SJSA1 (cell line): ENCODE results near the gene EIF1. TPM values are rescaled to one million over a fixed set of nuclear protein-coding genes. Genes with fewer than 3 reads are reported as not detected.
A peak's percentile ranks its signal among the peaks of the same experiment; 100 is the strongest.
"Not testable (repeated sequence)": the region's sequence is repeated elsewhere in the genome, so short reads cannot be mapped to it uniquely, and the experiment has no call there.

ENCODE experiments used
- DNase-seq, 2 experiments: peaks; one replicate each; pipeline ENCODE4 v3.0.0-alpha.2; 2015 to 2020; ENCODE audit warnings: low spot score in 2 of 2, low read depth in 1 of 2
- H3K27ac ChIP-seq: fragments of 250-450 bp; sonication (Bioruptor Pico); 2 replicates; pipeline ENCODE4 v1.5.1; 2020; ENCODE audit warnings: mild to moderate bottlenecking, moderate library complexity
- H3K27me3 ChIP-seq: fragments of 250-450 bp; sonication (Bioruptor Pico); replicated peaks from 2 replicates; pipeline ENCODE4 v1.5.1; 2020; ENCODE audit warnings: mild to moderate bottlenecking, moderate library complexity
- H3K36me3 ChIP-seq: fragments of 250-450 bp; sonication (Bioruptor Pico); 2 replicates; pipeline ENCODE4 v1.5.1; 2020; ENCODE audit warnings: mild to moderate bottlenecking
- H3K4me1 ChIP-seq: fragments of 250-450 bp; sonication (Bioruptor Pico); replicated peaks from 2 replicates; pipeline ENCODE4 v1.6.1; 2021; ENCODE audit warnings: mild to moderate bottlenecking
- H3K4me3 ChIP-seq: fragments of 250-450 bp; sonication (Bioruptor Pico); 2 replicates; pipeline ENCODE4 v1.5.1; 2020; ENCODE audit warnings: mild to moderate bottlenecking
- H3K9me3 ChIP-seq: fragments of 250-450 bp; sonication (Bioruptor Pico); replicated peaks from 2 replicates; pipeline ENCODE4 v1.5.1; 2020; ENCODE audit warnings: mild to moderate bottlenecking
- total RNA-seq: library from RNA; depleted of rRNA; stranded (reverse); fragments of >200 nt; shearing (Covaris generic); gene quantifications from 2 replicates; pipeline ENCODE4 v1.2.3, GENCODE V29; 2014

EIF1 gene
- total RNA-seq, 1 experiment from 2014 or later, result 80.1 TPM

DNA sequence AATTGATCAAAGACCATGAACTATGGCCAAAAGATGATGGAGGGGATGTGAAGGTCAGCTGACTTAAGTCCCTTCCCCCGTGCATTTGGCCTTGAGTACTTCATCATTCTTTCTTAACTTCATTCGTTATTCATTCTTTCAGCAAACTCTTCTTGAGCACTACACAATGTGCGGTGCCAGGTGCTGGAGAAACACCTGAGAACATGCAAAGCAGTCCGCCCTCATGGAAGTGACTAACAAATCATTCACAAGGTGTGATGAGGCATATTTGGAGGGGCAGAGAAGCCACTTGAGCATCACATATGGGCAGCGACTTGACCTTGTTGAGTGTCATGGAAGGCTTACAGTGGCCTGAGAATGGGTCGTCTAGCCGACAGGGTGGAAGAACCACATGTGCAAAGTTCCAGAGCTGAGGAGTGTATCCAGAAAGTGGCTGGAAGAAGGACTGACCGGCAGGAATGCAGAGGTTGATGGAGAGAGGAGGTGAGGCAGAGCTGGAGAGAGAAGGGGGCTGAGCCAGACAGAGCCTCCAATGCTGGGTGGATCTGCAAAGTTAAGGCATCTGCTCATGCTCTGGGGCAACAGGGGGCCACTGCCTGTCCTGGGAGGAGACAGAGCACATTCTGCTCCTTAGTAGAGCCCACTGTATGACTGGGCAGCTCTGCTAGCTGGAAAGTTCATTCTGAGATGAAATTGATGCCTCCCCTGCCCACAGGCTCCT, 25.1 kb upstream of the EIF1 start:
- Histone ChIP-seq H3K4me1 (peaks cover 10% of the 10 kb centered on the region), H3K4me3 (no peak overlapping the region), H3K27ac (no peak overlapping the region), H3K36me3 (no peaks in the 10 kb centered on the region), H3K27me3 (no peaks in the 10 kb centered on the region), H3K9me3 (no peaks in the 10 kb centered on the region)
- DNase-seq, result no peak

DNA sequence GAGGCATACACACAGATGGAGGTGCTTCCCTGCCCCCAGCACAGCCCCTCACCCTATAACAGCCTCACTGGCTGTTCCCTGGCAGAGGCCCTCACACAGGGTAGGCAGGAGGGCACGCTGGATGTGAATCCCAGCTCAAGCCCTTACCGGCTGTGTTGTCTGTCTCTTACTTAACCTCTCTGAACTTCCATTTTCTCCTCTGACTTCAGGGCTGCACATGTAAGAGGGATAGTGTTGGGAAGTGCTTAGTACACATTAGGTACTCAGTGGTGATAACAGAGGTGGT, 24.6 kb upstream of the EIF1 start:
- Histone ChIP-seq H3K27ac (no peak overlapping the region), H3K9me3 (no peaks in the 10 kb centered on the region)
- no peak for DNase-seq

GRCh38 chr17:41664587-41665565, 23.8 kb upstream of the EIF1 start:
- no peak for DNase-seq
- H3K27me3 ChIP-seq, result no peaks in the 10 kb centered on the region
- H3K9me3 ChIP-seq, result no peaks in the 10 kb centered on the region
- no peaks in the 10 kb centered on the region for H3K36me3 ChIP-seq
- H3K4me1 ChIP-seq, result peaks cover 10% of the 10 kb centered on the region
- no peak overlapping the region for H3K4me3 ChIP-seq
- H3K27ac ChIP-seq, result no peak overlapping the region

More for the DNA sequence above, 24.6 kb upstream of the EIF1 start:
- H3K4me3 ChIP-seq, result no peak overlapping the region
- peaks cover 10% of the 10 kb centered on the region for H3K4me1 ChIP-seq
- no peaks in the 10 kb centered on the region for H3K36me3 ChIP-seq
- H3K27me3 ChIP-seq, result no peaks in the 10 kb centered on the region

GRCh38 chr17:41665566-41666236, 23.0 kb upstream of the EIF1 start:
- no peaks in the 10 kb centered on the region for H3K36me3 ChIP-seq
- H3K27ac ChIP-seq, result peak overlapping the region; percentile 43; the same call in 1 of the 2 replicates
- H3K4me1 ChIP-seq, result peaks cover 10% of the 10 kb centered on the region
- H3K9me3 ChIP-seq, result no peaks in the 10 kb centered on the region
- no peaks in the 10 kb centered on the region for H3K27me3 ChIP-seq
- DNase-seq, result peak; percentile 77 to 84
- peak overlapping the region; percentile 23 for H3K4me3 ChIP-seq

GRCh38 chr17:41666237-41666641, 22.4 kb upstream of the EIF1 start:
- H3K27ac ChIP-seq, result peak overlapping the region; percentile 43; the same call in 1 of the 2 replicates
- H3K4me3 ChIP-seq, result peak overlapping the region; percentile 23; the same call in 1 of the 2 replicates
- no peaks in the 10 kb centered on the region for H3K9me3 ChIP-seq
- H3K36me3 ChIP-seq, result no peaks in the 10 kb centered on the region
- H3K27me3 ChIP-seq, result no peaks in the 10 kb centered on the region
- H3K4me1 ChIP-seq, result peaks cover 10% of the 10 kb centered on the region
- no peak for DNase-seq

DNA sequence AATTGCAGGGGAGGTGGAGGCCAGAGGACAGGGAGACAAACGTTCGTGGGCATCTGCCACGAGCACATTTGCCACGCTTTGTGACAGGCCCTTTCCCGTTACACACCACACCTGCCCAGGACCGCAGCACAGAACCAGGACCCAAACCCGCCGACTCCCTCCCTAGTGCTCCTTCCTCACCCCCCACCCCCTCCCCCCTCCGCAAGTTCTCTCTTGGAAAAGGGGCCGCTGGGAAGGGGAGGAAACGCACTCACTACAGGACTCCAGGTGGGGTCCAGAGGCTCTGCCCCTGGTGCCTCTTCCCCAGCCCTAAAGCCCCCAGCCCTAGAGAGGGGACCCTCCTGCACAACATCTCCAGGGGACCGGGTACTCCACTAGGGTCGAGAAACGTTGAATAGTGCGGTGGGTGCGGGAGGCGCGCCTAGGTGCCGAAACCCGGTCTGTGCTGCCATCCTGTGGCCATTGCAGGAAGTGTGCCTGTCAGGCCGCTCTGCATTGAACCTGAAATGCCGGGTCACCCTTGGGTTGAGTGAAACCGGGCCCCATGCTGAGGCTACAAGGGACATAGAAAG, 21.9 kb upstream of the EIF1 start:
- Histone ChIP-seq H3K36me3 (no peaks in the 10 kb centered on the region), H3K9me3 (no peaks in the 10 kb centered on the region), H3K27me3 (no peaks in the 10 kb centered on the region), H3K27ac (no peak overlapping the region), H3K4me1 (peaks cover 10% of the 10 kb centered on the region), H3K4me3 (peak overlapping the region; percentile 21; the same call in 1 of the 2 replicates)
- DNase-seq, result peak; percentile 56 to 76

GRCh38 chr17:41667280-41668041, 21.2 kb upstream of the EIF1 start:
- Histone ChIP-seq H3K4me1 (peaks cover 10% of the 10 kb centered on the region), H3K4me3 (no peak overlapping the region), H3K36me3 (no peaks in the 10 kb centered on the region), H3K27ac (no peak overlapping the region), H3K9me3 (no peaks in the 10 kb centered on the region), H3K27me3 (no peaks in the 10 kb centered on the region)
- no peak for DNase-seq

- H3K9me3 ChIP-seq, result no peaks in the 10 kb centered on the region
- H3K4me3 ChIP-seq, result no peak overlapping the region
- no peak overlapping the region for H3K27ac ChIP-seq
- no peak for DNase-seq
- H3K27me3 ChIP-seq, result no peaks in the 10 kb centered on the region
- H3K4me1 ChIP-seq, result no peaks in the 10 kb centered on the region
- no peaks in the 10 kb centered on the region for H3K36me3 ChIP-seq
Measured at GRCh38 chr17:41672153-41672552, 16.5 kb upstream of the EIF1 start.

GRCh38 chr17:41675157-41676057, 13.3 kb upstream of the EIF1 start:
- not testable (repeated sequence) for H3K9me3 ChIP-seq, DNase-seq, H3K27ac ChIP-seq, H3K36me3 ChIP-seq, H3K27me3 ChIP-seq, H3K4me3 ChIP-seq
- H3K4me1 ChIP-seq, result peaks cover 15% of the 10 kb centered on the region

GRCh38 chr17:41676058-41676419, 12.6 kb upstream of the EIF1 start:
- no peaks in the 10 kb centered on the region for H3K36me3 ChIP-seq
- H3K4me3 ChIP-seq, result no peak overlapping the region

GRCh38 chr17:41678411-41678906, 10.2 kb upstream of the EIF1 start:
- H3K36me3 ChIP-seq, result no peaks in the 10 kb centered on the region
- no peak for DNase-seq
- H3K4me1 ChIP-seq, result peaks cover 15% of the 10 kb centered on the region
- H3K9me3 ChIP-seq, result no peaks in the 10 kb centered on the region
- peak overlapping the region; percentile 73 for H3K27ac ChIP-seq
- no peaks in the 10 kb centered on the region for H3K27me3 ChIP-seq
- peak overlapping the region; percentile 10 for H3K4me3 ChIP-seq

More at GRCh38 chr17:41676058-41676419, 12.6 kb upstream of the EIF1 start:
- Histone ChIP-seq H3K4me1 (peaks cover 15% of the 10 kb centered on the region), H3K27me3 (no peaks in the 10 kb centered on the region), H3K27ac (no peak overlapping the region), H3K9me3 (no peaks in the 10 kb centered on the region)
- DNase-seq, result no peak
